Neuronal stem cell (in vitro differentiated cells): ENCODE data around the gene KAZALD1.

Source experiments
- DNase-seq: peaks from one replicate; pipeline ENCODE4 v3.0.0-alpha.2; 2013; ENCODE audit warnings: low spot score
- H2AFZ ChIP-seq: one replicate; pipeline ENCODE4 v1.6.1; 2013; ENCODE audit warnings: mild to moderate bottlenecking, low read length, inconsistent platforms
- H2AK5ac ChIP-seq: 2 replicates; pipeline ENCODE4 v1.6.1; 2013; ENCODE audit warnings: low read depth, mild to moderate bottlenecking, inconsistent platforms, low read length, moderate library complexity, mixed read lengths
- H2BK120ac ChIP-seq: 2 replicates; pipeline ENCODE4 v1.6.1; 2013; ENCODE audit warnings: low read depth, mild to moderate bottlenecking, inconsistent platforms, low read length, moderate library complexity, mixed read lengths
- H2BK12ac ChIP-seq: one replicate; pipeline ENCODE4 v1.6.1; 2013; ENCODE audit warnings: low read length, inconsistent platforms
- H2BK15ac ChIP-seq: 2 replicates; pipeline ENCODE4 v1.6.1; 2013; ENCODE audit warnings: mild to moderate bottlenecking, low read length, inconsistent platforms, mixed read lengths
- H2BK5ac ChIP-seq: one replicate; pipeline ENCODE4 v1.6.1; 2013; ENCODE audit warnings: inconsistent platforms, mild to moderate bottlenecking, low read length, moderate library complexity
- H3K14ac ChIP-seq: one replicate; pipeline ENCODE4 v1.6.1; 2013; ENCODE audit warnings: low read length, inconsistent platforms
- H3K18ac ChIP-seq: 2 replicates; pipeline ENCODE4 v1.6.1; 2013; ENCODE audit warnings: low read length, inconsistent platforms
- H3K23ac ChIP-seq: 2 replicates; pipeline ENCODE4 v1.6.1; 2013; ENCODE audit warnings: low read depth, mild to moderate bottlenecking, mixed read lengths, low read length, inconsistent platforms; ENCODE audit not compliant: poor library complexity
- H3K27ac ChIP-seq: replicated peaks from 3 replicates; pipeline ENCODE4 v1.5.1; 2013; ENCODE audit warnings: low read length, inconsistent platforms
- H3K27me3 ChIP-seq, 3 experiments: 2 replicates each; pipeline ENCODE4 v1.6.1; 2013; ENCODE audit warnings: low read length in 3 of 3, mild to moderate bottlenecking in 2 of 3, inconsistent platforms in 1 of 3, low read depth in 1 of 3, mixed read lengths in 1 of 3, moderate library complexity in 1 of 3; ENCODE audit not compliant: control insufficient read depth in 3 of 3, insufficient read depth in 3 of 3
- H3K36me3 ChIP-seq, 2 donors: replicated peaks in 1 of 2; 2 replicates each; pipeline ENCODE4 v1.6.1; 2013; ENCODE audit warnings: low read length in 2 of 2; ENCODE audit not compliant: control insufficient read depth in 2 of 2, insufficient read depth in 2 of 2
- H3K4ac ChIP-seq: 2 replicates; pipeline ENCODE4 v1.6.1; 2013; ENCODE audit warnings: inconsistent platforms, mild to moderate bottlenecking, low read length, moderate library complexity
- H3K4me1 ChIP-seq, 2 donors: 1 replicate in 1 of 2; 2 replicates in 1 of 2; pipeline ENCODE4 v1.6.1; 2013; ENCODE audit warnings: low read length in 2 of 2, low read depth in 1 of 2; ENCODE audit not compliant: control insufficient read depth in 2 of 2, insufficient read depth in 1 of 2
- H3K4me2 ChIP-seq: one replicate; pipeline ENCODE4 v1.6.1; 2013; ENCODE audit warnings: mild to moderate bottlenecking, low read length, inconsistent platforms; ENCODE audit not compliant: insufficient read depth, poor library complexity, severe bottlenecking
- H3K4me3 ChIP-seq, 2 donors: 2 replicates each; pipeline ENCODE4 v1.5.1; 2013; ENCODE audit warnings: low read length in 2 of 2, mild to moderate bottlenecking in 2 of 2, inconsistent platforms in 1 of 2, moderate library complexity in 1 of 2
- H3K79me1 ChIP-seq: one replicate; pipeline ENCODE4 v1.6.1; 2013; ENCODE audit warnings: low read depth, mild to moderate bottlenecking, inconsistent platforms, low read length, moderate library complexity
- H3K9ac ChIP-seq: one replicate; pipeline ENCODE4 v1.6.1; 2013; ENCODE audit warnings: mild to moderate bottlenecking, low read depth, low read length, inconsistent platforms; ENCODE audit not compliant: poor library complexity
- H3K9me3 ChIP-seq, 2 donors: replicated peaks in 1 of 2; 2 replicates each; pipeline versions ENCODE3 to v1.6.1; 2013; ENCODE audit warnings: low read length in 2 of 2, mild to moderate bottlenecking in 2 of 2, inconsistent platforms in 1 of 2, low read depth in 1 of 2, mixed read lengths in 1 of 2, moderate library complexity in 1 of 2; ENCODE audit not compliant: control insufficient read depth in 2 of 2, insufficient read depth in 1 of 2
- H4K8ac ChIP-seq: one replicate; pipeline ENCODE4 v1.6.1; 2013; ENCODE audit warnings: low read depth, mild to moderate bottlenecking, inconsistent platforms, low read length, moderate library complexity
- H4K91ac ChIP-seq: one replicate; pipeline ENCODE4 v1.6.1; 2013; ENCODE audit warnings: low read length, low read depth, mild to moderate bottlenecking, inconsistent platforms; ENCODE audit not compliant: poor library complexity
- WGBS, 2 donors: extraction: QIAGEN DNeasy Blood & Tissue Kit; methylation state at CpG; one replicate each; pipeline ENCODE4 v1.1.7; 2013; ENCODE audit warnings: missing lambda C conversion rate in 2 of 2, mixed read lengths in 1 of 2; ENCODE audit not compliant: insufficient read length in 2 of 2, insufficient replicate concordance in 1 of 2; ENCODE audit errors: extremely low coverage in 2 of 2; 5-methylcytosine and 5-hydroxymethylcytosine counted together

KAZALD1 gene

DNA sequence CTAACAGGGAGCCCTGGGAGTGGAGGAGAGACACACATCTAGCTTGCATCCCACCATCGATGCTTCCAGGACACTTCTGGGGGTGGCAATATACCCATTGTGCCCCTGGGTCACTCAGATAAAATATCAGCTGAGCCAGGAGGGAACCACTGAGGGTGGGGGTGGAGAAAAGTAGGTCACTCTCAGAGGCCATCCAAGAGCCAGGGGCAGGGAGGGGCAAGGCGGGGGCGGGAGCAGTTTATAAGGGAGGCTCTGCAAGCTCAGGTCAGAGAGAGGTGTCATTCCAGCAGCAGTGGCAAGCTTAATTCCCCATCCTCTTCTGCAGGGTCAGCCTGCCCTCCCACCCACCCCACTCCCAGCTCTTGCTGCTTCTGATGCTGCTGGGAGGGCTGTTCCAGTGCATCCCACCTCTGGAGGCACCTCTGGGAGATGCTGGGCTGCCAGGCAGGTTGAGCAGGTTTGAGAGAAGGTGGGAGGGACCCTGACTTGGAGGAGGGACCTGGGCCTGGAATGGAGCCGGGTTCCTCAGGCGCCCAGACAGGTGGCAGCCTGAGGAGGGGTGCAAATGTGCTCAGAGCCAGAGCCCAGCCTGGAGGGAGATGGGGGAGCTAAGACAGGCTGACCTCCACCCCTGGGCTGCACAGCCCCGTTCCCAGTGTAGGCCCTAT, 49.2 kb downstream of the KAZALD1 start:
- Histone ChIP-seq H3K9me3 (peaks cover 0 to 2% of the 10 kb centered on the region in 2 donors), H3K14ac (no peak overlapping the region), H3K79me1 (no peaks in the 10 kb centered on the region), H2AFZ (no peak overlapping the region), H3K4ac (no peak overlapping the region), H3K27ac (no peak overlapping the region), H3K4me3 (no peak overlapping the region), H3K4me1 (peaks cover 2 to 7% of the 10 kb centered on the region in 2 donors), H2BK15ac (no peak overlapping the region), H4K8ac (no peak overlapping the region), H3K18ac (no peak overlapping the region), H3K27me3 (peaks cover 0 to 74% (median 6%) of the 10 kb centered on the region in 3 experiments), H2AK5ac (no peak overlapping the region), H3K23ac (no peak overlapping the region), H2BK12ac (no peak overlapping the region), H3K4me2 (no peak overlapping the region), H3K9ac (no peak overlapping the region), H3K36me3 (no peaks in the 10 kb centered on the region), H4K91ac (no peak overlapping the region), H2BK5ac (no peak overlapping the region), H2BK120ac (no peak overlapping the region)
- no CpG with 5 or more reads among the region's 6 CpGs for WGBS, 2 donors
- no peak for DNase-seq

DNA sequence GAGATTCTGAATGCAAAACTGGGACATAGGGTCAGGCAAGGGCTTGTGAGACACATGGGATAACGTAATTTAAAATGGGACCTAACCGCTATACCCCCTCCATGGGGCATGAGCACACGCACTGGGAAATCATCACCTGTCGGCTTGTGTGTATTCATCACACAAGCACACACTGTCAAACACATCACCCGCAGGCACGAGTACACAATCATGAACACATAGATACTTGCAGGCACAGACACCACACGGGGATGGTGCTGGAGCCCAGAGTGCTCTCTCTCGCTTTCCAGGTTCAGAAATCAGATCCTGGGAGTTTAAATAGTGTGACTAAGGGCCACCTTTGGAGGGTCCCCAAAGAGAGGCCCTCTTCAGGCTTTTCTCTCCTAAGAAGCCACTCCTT, 49.8 kb downstream of the KAZALD1 start:
- Histone ChIP-seq H3K9me3 (peaks cover 0 to 2% of the 10 kb centered on the region in 2 donors), H4K8ac (no peak overlapping the region), H2AK5ac (no peak overlapping the region), H3K14ac (no peak overlapping the region), H3K4ac (no peak overlapping the region), H3K36me3 (no peaks in the 10 kb centered on the region), H3K4me3 (no peak overlapping the region), H3K79me1 (no peaks in the 10 kb centered on the region), H2BK120ac (no peak overlapping the region), H2AFZ (no peak overlapping the region), H2BK15ac (no peak overlapping the region), H3K4me1 (peaks cover 2 to 7% of the 10 kb centered on the region in 2 donors), H4K91ac (no peak overlapping the region), H3K9ac (no peak overlapping the region), H2BK12ac (no peak overlapping the region), H2BK5ac (no peak overlapping the region), H3K27ac (no peak overlapping the region), H3K27me3 (peaks cover 0 to 77% (median 9%) of the 10 kb centered on the region in 3 experiments), H3K18ac (no peak overlapping the region), H3K4me2 (no peak overlapping the region), H3K23ac (no peak overlapping the region)
- no CpG with 5 or more reads among the region's 8 CpGs for WGBS, 2 donors
- no peak for DNase-seq

DNA sequence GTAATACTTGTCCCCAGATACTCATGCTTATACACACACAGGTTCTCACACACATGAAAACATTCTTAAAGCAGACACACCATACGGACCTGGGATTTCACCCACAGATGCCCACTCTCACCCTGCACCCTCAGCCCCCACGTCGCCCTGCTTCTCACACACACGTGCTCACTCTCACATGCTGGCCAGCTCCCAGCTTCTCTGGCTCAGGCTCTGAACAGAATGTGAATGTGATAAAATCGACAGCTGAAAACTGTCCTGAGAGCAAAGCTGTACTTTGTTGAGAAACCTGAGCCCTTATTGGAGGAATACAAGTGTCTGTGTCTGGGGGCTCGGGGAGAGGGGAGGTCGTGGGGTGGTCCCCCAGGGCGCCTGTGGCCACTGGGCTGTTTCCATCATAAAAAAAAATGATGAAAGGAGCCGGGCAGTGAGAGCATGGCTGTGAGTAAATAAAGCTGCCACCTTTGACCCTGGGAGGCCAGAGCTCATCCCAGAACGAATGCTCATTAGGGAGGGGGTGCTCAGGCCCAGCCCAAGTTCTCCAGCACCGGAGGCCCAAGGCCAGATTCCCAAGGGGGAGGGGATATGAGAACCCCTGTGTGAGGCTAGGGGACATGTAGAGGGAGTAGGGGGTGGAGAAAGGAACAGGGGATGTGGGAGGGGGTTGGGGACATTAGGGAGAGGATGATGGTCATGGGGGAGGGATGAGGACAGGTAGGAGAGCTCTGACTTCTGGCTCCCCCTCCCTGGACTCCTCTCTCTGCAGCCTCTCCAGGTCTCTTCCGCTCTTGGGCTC, 51.2 kb downstream of the KAZALD1 start:
- peaks cover 2 to 7% of the 10 kb centered on the region in 2 donors for H3K4me1 ChIP-seq
- no peak overlapping the region for H3K18ac ChIP-seq
- no peak overlapping the region for H2AFZ ChIP-seq
- no peak overlapping the region for H4K8ac ChIP-seq
- DNase-seq: no peak
- no peak overlapping the region for H3K4me3 ChIP-seq
- no peak overlapping the region for H3K4ac ChIP-seq
- peaks cover 0 to 70% (median 11%) of the 10 kb centered on the region in 3 experiments for H3K27me3 ChIP-seq
- H2BK12ac ChIP-seq: no peak overlapping the region
- no peak overlapping the region for H2BK5ac ChIP-seq
- no peak overlapping the region for H2BK15ac ChIP-seq
- no peak overlapping the region for H2AK5ac ChIP-seq
- H3K9ac ChIP-seq: no peak overlapping the region
- no peak overlapping the region for H3K27ac ChIP-seq
- H3K79me1 ChIP-seq: no peaks in the 10 kb centered on the region
- WGBS, 2 donors: no CpG with 5 or more reads among the region's 12 CpGs
- no peak overlapping the region for H3K23ac ChIP-seq
- H3K9me3 ChIP-seq: peaks cover 0 to 2% of the 10 kb centered on the region in 2 donors
- no peak overlapping the region for H2BK120ac ChIP-seq
- no peak overlapping the region for H3K4me2 ChIP-seq
- H4K91ac ChIP-seq: no peak overlapping the region
- H3K36me3 ChIP-seq: no peaks in the 10 kb centered on the region
- no peak overlapping the region for H3K14ac ChIP-seq

DNA sequence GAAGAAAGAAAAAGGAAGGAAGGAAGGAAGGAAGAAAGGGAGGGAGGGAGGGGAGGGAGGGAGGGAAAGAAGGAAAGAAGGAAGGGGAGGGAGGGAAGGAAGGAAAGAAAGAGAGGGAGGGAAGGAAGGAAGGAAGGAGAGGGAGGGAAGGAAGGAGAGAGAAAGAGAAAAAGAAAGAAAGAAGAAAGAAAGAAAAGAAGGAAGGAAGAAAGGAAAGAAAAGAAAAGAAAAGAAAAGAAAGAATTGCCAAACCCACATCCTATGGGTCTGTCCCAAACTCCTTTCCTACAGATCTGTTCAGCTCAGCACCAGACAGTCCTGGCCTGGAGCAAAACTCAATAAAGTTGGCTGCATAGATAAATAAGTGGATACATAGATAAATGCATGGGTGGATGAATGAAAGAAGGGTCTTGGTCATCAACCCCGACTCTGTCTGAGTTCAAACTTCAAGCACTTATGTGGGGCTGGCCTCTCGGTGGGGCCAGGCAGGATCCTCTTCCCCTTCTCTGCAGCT, 52.2 kb downstream of the KAZALD1 start:
- H3K4me1 ChIP-seq: peaks cover 2 to 7% of the 10 kb centered on the region in 2 donors
- H4K8ac ChIP-seq: no peak overlapping the region
- no peak overlapping the region for H2BK15ac ChIP-seq
- no peak overlapping the region for H3K18ac ChIP-seq
- no peak overlapping the region for H3K4ac ChIP-seq
- no peak overlapping the region for H2BK12ac ChIP-seq
- no peak overlapping the region for H3K4me2 ChIP-seq
- no peak overlapping the region for H3K23ac ChIP-seq
- peaks cover 2 to 73% (median 15%) of the 10 kb centered on the region in 3 experiments for H3K27me3 ChIP-seq
- H2BK5ac ChIP-seq: no peak overlapping the region
- H3K36me3 ChIP-seq: no peaks in the 10 kb centered on the region
- DNase-seq: no peak
- WGBS, 2 donors: no CpG with 5 or more reads among the region's 2 CpGs
- H2AFZ ChIP-seq: no peak overlapping the region
- H3K14ac ChIP-seq: no peak overlapping the region
- H2BK120ac ChIP-seq: no peak overlapping the region
- no peak overlapping the region for H3K27ac ChIP-seq
- H3K79me1 ChIP-seq: no peaks in the 10 kb centered on the region
- no peak overlapping the region for H3K4me3 ChIP-seq
- no peak overlapping the region for H2AK5ac ChIP-seq
- H3K9me3 ChIP-seq: peaks cover 0 to 2% of the 10 kb centered on the region in 2 donors
- no peak overlapping the region for H3K9ac ChIP-seq
- no peak overlapping the region for H4K91ac ChIP-seq
